ENCODE data around the gene KAT5.
"Not testable (repeated sequence)": the region's sequence is repeated elsewhere in the genome, so short reads cannot be mapped to it uniquely, and the experiment has no call there.

DNA sequence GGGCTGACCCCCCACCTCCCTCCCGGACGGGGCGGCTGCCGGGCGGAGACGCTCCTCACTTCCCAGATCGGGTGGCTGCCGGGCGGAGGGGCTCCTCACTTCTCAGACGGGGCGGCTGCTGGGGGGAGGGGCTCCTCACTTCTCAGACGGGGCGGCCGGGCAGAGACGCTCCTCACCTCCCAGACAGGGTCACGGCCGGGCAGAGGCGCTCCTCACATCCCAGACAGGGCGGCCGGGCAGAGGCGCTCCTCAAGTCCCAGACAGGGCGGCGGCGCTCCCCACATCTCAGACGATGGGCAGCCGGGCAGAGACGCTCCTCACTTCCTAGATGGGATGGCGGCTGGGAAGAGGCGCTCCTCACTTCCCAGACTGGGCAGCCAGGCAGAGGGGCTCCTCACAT, 50.8 kb downstream of the KAT5 start:
- TF ChIP-seq POLR2A (IDR thresholded peaks at IDR 0.05; ENCODE audit: low read depth, low read length); POLR2AphosphoS5 (IDR thresholded peaks at IDR 0.05; ENCODE audit: insufficient read depth, low read depth, low read length): not testable (repeated sequence)
- TF ChIP-seq, protein P1, sequence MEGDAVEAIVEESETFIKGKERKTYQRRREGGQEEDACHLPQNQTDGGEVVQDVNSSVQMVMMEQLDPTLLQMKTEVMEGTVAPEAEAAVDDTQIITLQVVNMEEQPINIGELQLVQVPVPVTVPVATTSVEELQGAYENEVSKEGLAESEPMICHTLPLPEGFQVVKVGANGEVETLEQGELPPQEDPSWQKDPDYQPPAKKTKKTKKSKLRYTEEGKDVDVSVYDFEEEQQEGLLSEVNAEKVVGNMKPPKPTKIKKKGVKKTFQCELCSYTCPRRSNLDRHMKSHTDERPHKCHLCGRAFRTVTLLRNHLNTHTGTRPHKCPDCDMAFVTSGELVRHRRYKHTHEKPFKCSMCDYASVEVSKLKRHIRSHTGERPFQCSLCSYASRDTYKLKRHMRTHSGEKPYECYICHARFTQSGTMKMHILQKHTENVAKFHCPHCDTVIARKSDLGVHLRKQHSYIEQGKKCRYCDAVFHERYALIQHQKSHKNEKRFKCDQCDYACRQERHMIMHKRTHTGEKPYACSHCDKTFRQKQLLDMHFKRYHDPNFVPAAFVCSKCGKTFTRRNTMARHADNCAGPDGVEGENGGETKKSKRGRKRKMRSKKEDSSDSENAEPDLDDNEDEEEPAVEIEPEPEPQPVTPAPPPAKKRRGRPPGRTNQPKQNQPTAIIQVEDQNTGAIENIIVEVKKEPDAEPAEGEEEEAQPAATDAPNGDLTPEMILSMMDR (IDR thresholded peaks at IDR 0.05; ENCODE audit: extremely low read depth in 1 of 2, insufficient read depth in 1 of 2, low read depth in 1 of 2, low read length in 2 of 2): not testable (repeated sequence)

Data from endothelial cell of umbilical vein (primary cell).